CD4-positive, alpha-beta T cell (primary cell): ENCODE data around the gene MCFD2. TPM values are rescaled to one million over a fixed set of nuclear protein-coding genes. Genes with fewer than 3 reads are reported as not detected.

Experiments
- ATAC-seq: fragments of 200-7000 bp; cut with Tn5 transposase; one replicate; pipeline ENCODE4 v1.10.0; 2022; ENCODE audit warnings: mild to moderate bottlenecking; ENCODE audit not compliant: poor library complexity
- CTCF ChIA-PET: fragments of 350-600 bp; sonication (Branson Sonifier 250); formaldehyde crosslinking; loops from one replicate; lab custom pipeline; 2021; ENCODE audit warnings: antibody characterized with exemption, inconsistent platforms; lab: Charles Lee
- POLR2A ChIA-PET: fragments of 350-600 bp; sonication (Branson Sonifier 250); formaldehyde crosslinking; loops from one replicate; lab custom pipeline; 2021; ENCODE audit warnings: antibody characterized with exemption, inconsistent platforms; lab: Charles Lee
- DNase-seq, 14 experiments: peaks; one replicate each; pipeline ENCODE4 v3.0.0-alpha.2; 2013 to 2020; ENCODE audit warnings: mixed read lengths in 2 of 14
- H3K27ac ChIP-seq, 2 donors: one replicate each; pipeline versions ENCODE4 v1.5.1 to v1.7.0; 2013; ENCODE audit warnings: low read length in 2 of 2, low read depth in 1 of 2, mild to moderate bottlenecking in 1 of 2
- H3K27me3 ChIP-seq, 2 experiments: 1 replicate in 1 of 2; 2 replicates in 1 of 2; pipeline versions ENCODE4 v1.6.1 to v1.7.0; 2013; ENCODE audit warnings: low read length in 2 of 2, control low read depth in 1 of 2, mild to moderate bottlenecking in 1 of 2, moderate library complexity in 1 of 2; ENCODE audit not compliant: insufficient read depth in 2 of 2, control insufficient read depth in 1 of 2
- H3K36me3 ChIP-seq: one replicate; pipeline ENCODE4 v1.6.1; 2013; ENCODE audit warnings: low read length, control low read depth; ENCODE audit not compliant: insufficient read depth
- H3K4me1 ChIP-seq: one replicate; pipeline ENCODE4 v1.6.1; 2013; ENCODE audit warnings: low read length, control low read depth; ENCODE audit not compliant: insufficient read depth
- H3K4me3 ChIP-seq: one replicate; pipeline ENCODE4 v1.5.1; 2013; ENCODE audit warnings: mild to moderate bottlenecking, low read length, moderate library complexity
- H3K9me3 ChIP-seq, 2 experiments: 1 replicate in 1 of 2; 2 replicates in 1 of 2; pipeline versions ENCODE4 v1.6.1 to v1.7.0; 2013; ENCODE audit warnings: low read length in 2 of 2, mild to moderate bottlenecking in 2 of 2, control low read depth in 1 of 2, moderate library complexity in 1 of 2; ENCODE audit not compliant: control insufficient read depth in 1 of 2, insufficient read depth in 1 of 2
- H3K27ac Mint-ChIP-seq: one replicate; pipeline ENCODE4 v1.8.0; 2020; ENCODE audit warnings: mixed read lengths
- H3K27me3 Mint-ChIP-seq: one replicate; pipeline ENCODE4 v1.8.0; 2021; ENCODE audit warnings: mixed read lengths
- H3K36me3 Mint-ChIP-seq: one replicate; pipeline ENCODE4 v1.8.0; 2021; ENCODE audit warnings: low read depth, mixed read lengths
- H3K4me1 Mint-ChIP-seq: one replicate; pipeline ENCODE4 v1.8.0; 2021; ENCODE audit warnings: low read depth, mixed read lengths
- H3K4me3 Mint-ChIP-seq: one replicate; pipeline ENCODE4 v1.8.0; 2020; ENCODE audit warnings: mild to moderate bottlenecking, mixed read lengths
- H3K9me3 Mint-ChIP-seq: one replicate; pipeline ENCODE4 v1.8.0; 2020; ENCODE audit warnings: mixed read lengths
- intact Hi-C, 2 experiments: fragments of 100-400 bp; cut with DNase I in 1 of 2; cut with micrococcal nuclease in 1 of 2; formaldehyde crosslinking; loops; one replicate each; pipeline versions ENCODE4 v1.15.1 to v1.9.0; 2023 to 2025; cut with DNase I, micrococcal nuclease
- total RNA-seq, 174 experiments: library from RNA in 2 of 174; stranded (reverse) in 2 of 174; gene quantifications; one replicate each; pipeline ENCODE4 v1.2.3 and lab custom pipeline; 2021 to 2026
- TF ChIP-seq, protein P1 (sequence below): fragments of 200-600 bp; IDR thresholded peaks from one replicate; pipeline ENCODE4 v1.8.0; 2022; ENCODE audit warnings: antibody characterized with exemption, mild to moderate bottlenecking

MCFD2 gene
- total RNA-seq, 2 experiments from 2014 or later, result 29.1 to 29.7 TPM

DNA sequence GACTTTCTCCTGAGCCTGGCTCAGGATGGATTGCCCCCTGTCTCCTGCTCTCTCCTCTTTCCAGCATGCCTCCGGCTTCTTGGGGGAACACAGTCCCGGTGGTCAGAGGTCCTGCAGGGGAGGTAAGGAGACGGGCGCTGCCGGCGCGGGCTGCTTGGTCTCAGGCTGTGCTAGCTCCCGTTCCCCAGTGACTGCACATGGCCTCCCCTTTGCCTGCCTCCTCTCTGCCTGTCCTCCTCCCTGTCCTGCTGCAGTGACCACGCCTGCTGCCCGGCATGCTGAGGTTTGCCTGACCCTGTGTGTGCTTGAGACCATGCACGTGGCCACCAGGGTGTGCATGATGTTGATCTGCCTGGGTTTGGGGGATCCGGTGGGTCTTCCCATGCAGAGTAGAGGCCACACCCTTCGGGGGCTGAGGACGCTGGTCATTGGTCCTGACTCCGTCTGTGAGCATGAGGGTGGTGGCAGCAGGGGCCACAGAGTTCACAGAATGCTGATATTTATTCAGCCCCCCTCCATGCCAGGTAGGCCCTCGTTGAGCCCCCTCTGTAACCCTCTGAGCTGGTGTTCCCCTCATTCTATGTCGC, 42.9 kb upstream of the MCFD2 start:
- no peaks in the 10 kb centered on the region for H3K27me3 Mint-ChIP-seq
- DNase-seq, result no peak
- peaks cover 88% of the 10 kb centered on the region for H3K36me3 Mint-ChIP-seq
- no peak overlapping the region for H3K27ac ChIP-seq
- no peaks in the 10 kb centered on the region for H3K9me3 Mint-ChIP-seq
- peaks cover under 1% of the 10 kb centered on the region for H3K4me1 ChIP-seq
- no peak for ATAC-seq
- H3K4me1 Mint-ChIP-seq, result no peaks in the 10 kb centered on the region
- TF ChIP-seq, protein P1, sequence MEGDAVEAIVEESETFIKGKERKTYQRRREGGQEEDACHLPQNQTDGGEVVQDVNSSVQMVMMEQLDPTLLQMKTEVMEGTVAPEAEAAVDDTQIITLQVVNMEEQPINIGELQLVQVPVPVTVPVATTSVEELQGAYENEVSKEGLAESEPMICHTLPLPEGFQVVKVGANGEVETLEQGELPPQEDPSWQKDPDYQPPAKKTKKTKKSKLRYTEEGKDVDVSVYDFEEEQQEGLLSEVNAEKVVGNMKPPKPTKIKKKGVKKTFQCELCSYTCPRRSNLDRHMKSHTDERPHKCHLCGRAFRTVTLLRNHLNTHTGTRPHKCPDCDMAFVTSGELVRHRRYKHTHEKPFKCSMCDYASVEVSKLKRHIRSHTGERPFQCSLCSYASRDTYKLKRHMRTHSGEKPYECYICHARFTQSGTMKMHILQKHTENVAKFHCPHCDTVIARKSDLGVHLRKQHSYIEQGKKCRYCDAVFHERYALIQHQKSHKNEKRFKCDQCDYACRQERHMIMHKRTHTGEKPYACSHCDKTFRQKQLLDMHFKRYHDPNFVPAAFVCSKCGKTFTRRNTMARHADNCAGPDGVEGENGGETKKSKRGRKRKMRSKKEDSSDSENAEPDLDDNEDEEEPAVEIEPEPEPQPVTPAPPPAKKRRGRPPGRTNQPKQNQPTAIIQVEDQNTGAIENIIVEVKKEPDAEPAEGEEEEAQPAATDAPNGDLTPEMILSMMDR, result no peak
- H3K4me3 ChIP-seq, result no peak overlapping the region
- intact Hi-C loops, result no loop called here
- no peaks in the 10 kb centered on the region for H3K27me3 ChIP-seq
- CTCF ChIA-PET, result no interaction called here
- H3K36me3 ChIP-seq, result peaks cover 75% of the 10 kb centered on the region
- H3K27ac Mint-ChIP-seq, result no peak overlapping the region
- POLR2A ChIA-PET, result no interaction called here
- H3K9me3 ChIP-seq, result peaks cover 0 to 4% of the 10 kb centered on the region in 2 experiments
- no peak overlapping the region for H3K4me3 Mint-ChIP-seq

DNA sequence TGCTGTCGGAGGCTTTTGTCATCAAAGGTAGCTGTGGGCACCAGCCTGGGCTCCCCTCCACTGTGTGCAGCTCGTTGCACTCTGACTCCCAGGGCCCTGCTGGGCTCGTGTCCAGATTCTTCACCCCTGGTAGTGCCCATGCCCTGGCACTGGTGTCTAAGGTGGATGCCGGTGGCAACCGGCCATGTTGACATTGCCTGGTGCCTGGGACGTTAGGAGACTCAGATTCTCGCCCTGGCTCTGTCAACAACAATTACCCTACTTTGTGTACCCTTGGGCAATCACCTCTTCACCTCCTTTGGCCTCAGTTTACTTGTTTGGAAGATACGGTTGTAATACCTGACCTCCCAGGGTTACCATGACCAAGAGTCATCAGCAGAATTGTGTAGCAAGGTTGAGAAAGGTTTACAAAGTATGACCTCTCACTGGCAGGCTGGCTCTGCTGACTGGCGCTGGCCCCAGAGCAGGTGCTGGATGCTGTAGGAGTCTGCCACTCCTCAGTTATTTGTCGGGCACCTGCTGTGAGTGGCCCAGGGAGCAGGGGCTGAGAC, 41.5 kb upstream of the MCFD2 start:
- POLR2A ChIA-PET, result no interaction called here
- Mint-ChIP-seq H3K4me3 (no peak overlapping the region), H3K27ac (no peak overlapping the region), H3K4me1 (no peaks in the 10 kb centered on the region), H3K27me3 (no peaks in the 10 kb centered on the region), H3K9me3 (no peaks in the 10 kb centered on the region), H3K36me3 (peaks cover 88% of the 10 kb centered on the region)
- H3K9me3 ChIP-seq, result peaks cover 0 to 4% of the 10 kb centered on the region in 2 experiments
- no peak for ATAC-seq
- TF ChIP-seq, protein P1, result no peak
- CTCF ChIA-PET, result no interaction called here
- H3K27ac ChIP-seq, result no peak overlapping the region
- no peaks in the 10 kb centered on the region for H3K27me3 ChIP-seq
- intact Hi-C loops, result no loop called here
- peaks cover 79% of the 10 kb centered on the region for H3K36me3 ChIP-seq
- H3K4me1 ChIP-seq, result no peaks in the 10 kb centered on the region
- H3K4me3 ChIP-seq, result no peak overlapping the region
- no peak for DNase-seq

DNA sequence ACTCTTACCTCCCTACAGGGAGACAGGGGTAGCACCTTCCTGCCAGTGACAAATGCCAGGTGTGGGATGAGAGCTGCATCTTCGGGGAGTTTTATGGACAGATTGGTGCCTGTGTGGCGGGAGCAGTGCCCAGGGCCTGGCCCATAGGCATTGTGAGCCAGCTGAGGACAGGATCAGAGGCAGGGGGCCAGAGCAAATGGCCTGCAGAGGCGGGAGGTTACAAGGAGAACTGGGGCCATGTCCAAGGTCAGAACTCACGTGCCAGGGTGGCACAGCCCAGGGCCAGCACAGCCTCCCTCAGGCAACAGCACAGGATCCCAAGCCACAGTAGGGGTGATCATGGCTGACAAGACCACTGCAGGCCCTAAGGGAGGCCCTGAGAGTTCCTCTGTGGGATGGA, 40.2 kb upstream of the MCFD2 start:
- Histone ChIP-seq H3K27ac (no peak overlapping the region), H3K36me3 (peaks cover 90% of the 10 kb centered on the region), H3K4me3 (no peak overlapping the region), H3K9me3 (peaks cover 0 to 4% of the 10 kb centered on the region in 2 experiments), H3K4me1 (peaks cover 6% of the 10 kb centered on the region), H3K27me3 (no peaks in the 10 kb centered on the region)
- no peak for ATAC-seq
- H3K4me1 Mint-ChIP-seq, result peaks cover 10% of the 10 kb centered on the region
- POLR2A ChIA-PET, result no interaction called here
- TF ChIP-seq, protein P1, result no peak
- no peak overlapping the region for H3K4me3 Mint-ChIP-seq
- H3K27ac Mint-ChIP-seq, result no peak overlapping the region
- DNase-seq, result no peak
- intact Hi-C loops, result no loop called here
- H3K9me3 Mint-ChIP-seq, result no peaks in the 10 kb centered on the region
- peaks cover 94% of the 10 kb centered on the region for H3K36me3 Mint-ChIP-seq
- H3K27me3 Mint-ChIP-seq, result no peaks in the 10 kb centered on the region
- CTCF ChIA-PET, result no interaction called here
